B cell (primary cell): Measurements from ENCODE around the gene GAK.

Experiments
- EZH2 ChIP-seq: IDR thresholded peaks from 2 replicates; pipeline ENCODE4 v1.6.1; 2012; ENCODE audit warnings: borderline replicate concordance, low read depth, mild to moderate bottlenecking, moderate library complexity, low read length; ENCODE audit not compliant: insufficient read depth, poor library complexity, severe bottlenecking
- TF ChIP-seq, protein P1 (sequence below): fragments of 200-600 bp; IDR thresholded peaks from one replicate; pipeline ENCODE4 v1.8.0; 2022; ENCODE audit warnings: antibody characterized with exemption, mild to moderate bottlenecking

GRCh38 chr4:949656-950055 is 17.5 kb upstream of the GAK start:
- TF ChIP-seq, protein P1, sequence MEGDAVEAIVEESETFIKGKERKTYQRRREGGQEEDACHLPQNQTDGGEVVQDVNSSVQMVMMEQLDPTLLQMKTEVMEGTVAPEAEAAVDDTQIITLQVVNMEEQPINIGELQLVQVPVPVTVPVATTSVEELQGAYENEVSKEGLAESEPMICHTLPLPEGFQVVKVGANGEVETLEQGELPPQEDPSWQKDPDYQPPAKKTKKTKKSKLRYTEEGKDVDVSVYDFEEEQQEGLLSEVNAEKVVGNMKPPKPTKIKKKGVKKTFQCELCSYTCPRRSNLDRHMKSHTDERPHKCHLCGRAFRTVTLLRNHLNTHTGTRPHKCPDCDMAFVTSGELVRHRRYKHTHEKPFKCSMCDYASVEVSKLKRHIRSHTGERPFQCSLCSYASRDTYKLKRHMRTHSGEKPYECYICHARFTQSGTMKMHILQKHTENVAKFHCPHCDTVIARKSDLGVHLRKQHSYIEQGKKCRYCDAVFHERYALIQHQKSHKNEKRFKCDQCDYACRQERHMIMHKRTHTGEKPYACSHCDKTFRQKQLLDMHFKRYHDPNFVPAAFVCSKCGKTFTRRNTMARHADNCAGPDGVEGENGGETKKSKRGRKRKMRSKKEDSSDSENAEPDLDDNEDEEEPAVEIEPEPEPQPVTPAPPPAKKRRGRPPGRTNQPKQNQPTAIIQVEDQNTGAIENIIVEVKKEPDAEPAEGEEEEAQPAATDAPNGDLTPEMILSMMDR = no peak
- TF ChIP-seq EZH2 = no peak
